ENCODE measurements around the gene MYO18B.

Gene MYO18B

DNA sequence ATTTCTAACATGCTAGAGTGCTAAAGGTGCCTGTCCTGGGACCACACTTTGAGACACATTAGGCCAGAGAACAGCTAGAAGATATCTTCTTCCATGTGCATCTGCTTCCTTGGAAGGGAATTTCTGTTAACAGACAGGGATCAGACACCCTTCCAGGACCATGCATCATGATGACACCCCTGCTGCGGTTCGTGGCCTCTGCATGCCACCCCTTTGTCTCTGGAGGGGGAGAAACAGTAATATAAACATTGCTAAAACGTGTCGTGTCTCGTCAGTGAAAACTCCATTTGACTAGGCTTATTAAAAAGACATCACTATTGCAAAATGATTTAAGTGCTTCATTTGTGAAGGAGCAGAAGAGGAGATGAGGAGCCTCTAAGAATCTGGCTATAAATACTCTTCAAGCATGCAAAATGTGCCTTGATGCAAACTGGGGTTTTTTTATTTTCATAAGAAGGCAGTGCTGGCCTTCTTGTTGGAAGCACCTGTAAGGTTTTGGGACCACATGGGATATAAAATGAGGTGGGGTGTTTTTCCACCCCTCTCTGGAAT, 141.6 kb downstream of the MYO18B start:
- no peak overlapping the region for H3K4ac ChIP-seq (ENCODE audit: low read length)
- no peaks in the 10 kb centered on the region for H3K9me3 ChIP-seq (replicated peaks in 1 of 2; ENCODE audit: control insufficient read depth in 2 of 2, insufficient read depth in 1 of 2, low read depth in 1 of 2, low read length in 2 of 2)
- DNase-seq (ENCODE audit: low spot score) = no peak
- no peak overlapping the region for H2BK12ac ChIP-seq (ENCODE audit: low read length)
- H2AFZ ChIP-seq (ENCODE audit: low read length) = no peak overlapping the region
- no peak overlapping the region for H3K23ac ChIP-seq (ENCODE audit: low read depth, low read length, poor library complexity)
- no peak overlapping the region for H3K4me2 ChIP-seq (ENCODE audit: insufficient read depth, low read length, poor library complexity, severe bottlenecking)
- no peak overlapping the region for H3K18ac ChIP-seq (ENCODE audit: low read length)
- H3K27ac ChIP-seq (replicated peaks; ENCODE audit: low read length) = no peak overlapping the region
- H2BK120ac ChIP-seq (ENCODE audit: low read depth, low read length) = no peak overlapping the region
- H2BK15ac ChIP-seq (ENCODE audit: low read length) = no peak overlapping the region
- H3K14ac ChIP-seq (ENCODE audit: low read length) = no peak overlapping the region
- peaks cover 0 to 11% (median 0%) of the 10 kb centered on the region in 3 experiments for H3K27me3 ChIP-seq (ENCODE audit: control insufficient read depth in 3 of 3, insufficient read depth in 3 of 3, low read depth in 1 of 3, low read length in 3 of 3)
- no peaks in the 10 kb centered on the region for H3K36me3 ChIP-seq (replicated peaks in 1 of 2; ENCODE audit: control insufficient read depth in 2 of 2, insufficient read depth in 2 of 2, low read length in 2 of 2)
- H3K4me3 ChIP-seq (ENCODE audit: low read length in 2 of 2) = no peak overlapping the region
- no peak overlapping the region for H4K8ac ChIP-seq (ENCODE audit: low read depth, low read length)
- no peaks in the 10 kb centered on the region for H3K4me1 ChIP-seq (ENCODE audit: control insufficient read depth in 2 of 2, insufficient read depth in 1 of 2, low read depth in 1 of 2, low read length in 2 of 2)
- no CpG with 5 or more reads among the region's 5 CpGs for WGBS, 2 donors (ENCODE audit: extremely low coverage in 2 of 2, insufficient read length in 2 of 2, insufficient replicate concordance in 1 of 2)
- H3K9ac ChIP-seq (ENCODE audit: low read depth, low read length, poor library complexity) = no peak overlapping the region
- H3K79me1 ChIP-seq (ENCODE audit: low read depth, low read length) = no peaks in the 10 kb centered on the region
- H4K91ac ChIP-seq (ENCODE audit: low read depth, low read length, poor library complexity) = no peak overlapping the region
- H2BK5ac ChIP-seq (ENCODE audit: low read length) = no peak overlapping the region
- no peak overlapping the region for H2AK5ac ChIP-seq (ENCODE audit: low read depth, low read length)

DNA sequence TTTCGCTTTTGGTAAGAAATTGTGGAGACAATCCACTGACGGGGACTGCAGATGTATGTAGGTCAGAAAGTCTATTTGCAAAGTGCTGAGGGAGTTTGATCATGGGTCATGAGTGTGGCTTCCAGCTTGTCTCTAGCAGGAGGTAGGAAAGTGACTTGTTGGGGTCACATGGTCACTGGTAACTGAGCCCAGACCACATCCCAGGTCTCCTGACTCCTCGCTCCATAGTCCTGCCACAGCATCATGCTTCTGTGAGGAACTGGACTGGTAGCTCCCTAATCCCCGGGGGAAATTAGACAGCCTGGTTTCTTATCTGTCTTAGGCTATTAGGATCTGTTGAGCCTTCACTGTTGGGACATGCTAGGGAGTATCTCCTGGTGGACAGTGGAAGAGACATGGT, 142.1 kb downstream of the MYO18B start:
- Histone ChIP-seq H2BK5ac (ENCODE audit: low read length) (no peak overlapping the region), H3K9me3 (replicated peaks in 1 of 2; ENCODE audit: control insufficient read depth in 2 of 2, insufficient read depth in 1 of 2, low read depth in 1 of 2, low read length in 2 of 2) (no peaks in the 10 kb centered on the region), H3K27ac (replicated peaks; ENCODE audit: low read length) (no peak overlapping the region), H3K18ac (ENCODE audit: low read length) (no peak overlapping the region), H3K4me2 (ENCODE audit: insufficient read depth, low read length, poor library complexity, severe bottlenecking) (no peak overlapping the region), H3K14ac (ENCODE audit: low read length) (no peak overlapping the region), H3K79me1 (ENCODE audit: low read depth, low read length) (no peaks in the 10 kb centered on the region), H2AK5ac (ENCODE audit: low read depth, low read length) (no peak overlapping the region), H3K4me1 (ENCODE audit: control insufficient read depth in 2 of 2, insufficient read depth in 1 of 2, low read depth in 1 of 2, low read length in 2 of 2) (no peaks in the 10 kb centered on the region), H4K8ac (ENCODE audit: low read depth, low read length) (no peak overlapping the region), H3K23ac (ENCODE audit: low read depth, low read length, poor library complexity) (no peak overlapping the region), H3K4ac (ENCODE audit: low read length) (no peak overlapping the region), H2AFZ (ENCODE audit: low read length) (no peak overlapping the region), H3K4me3 (ENCODE audit: low read length in 2 of 2) (no peak overlapping the region), H4K91ac (ENCODE audit: low read depth, low read length, poor library complexity) (no peak overlapping the region), H2BK12ac (ENCODE audit: low read length) (no peak overlapping the region), H2BK15ac (ENCODE audit: low read length) (no peak overlapping the region), H2BK120ac (ENCODE audit: low read depth, low read length) (no peak overlapping the region), H3K27me3 (ENCODE audit: control insufficient read depth in 3 of 3, insufficient read depth in 3 of 3, low read depth in 1 of 3, low read length in 3 of 3) (peaks cover 0 to 11% (median 0%) of the 10 kb centered on the region in 3 experiments), H3K36me3 (replicated peaks in 1 of 2; ENCODE audit: control insufficient read depth in 2 of 2, insufficient read depth in 2 of 2, low read length in 2 of 2) (no peaks in the 10 kb centered on the region), H3K9ac (ENCODE audit: low read depth, low read length, poor library complexity) (no peak overlapping the region)
- no CpG with 5 or more reads among the region's 4 CpGs for WGBS, 2 donors (ENCODE audit: extremely low coverage in 2 of 2, insufficient read length in 2 of 2, insufficient replicate concordance in 1 of 2)
- no peak for DNase-seq (ENCODE audit: low spot score)

DNA sequence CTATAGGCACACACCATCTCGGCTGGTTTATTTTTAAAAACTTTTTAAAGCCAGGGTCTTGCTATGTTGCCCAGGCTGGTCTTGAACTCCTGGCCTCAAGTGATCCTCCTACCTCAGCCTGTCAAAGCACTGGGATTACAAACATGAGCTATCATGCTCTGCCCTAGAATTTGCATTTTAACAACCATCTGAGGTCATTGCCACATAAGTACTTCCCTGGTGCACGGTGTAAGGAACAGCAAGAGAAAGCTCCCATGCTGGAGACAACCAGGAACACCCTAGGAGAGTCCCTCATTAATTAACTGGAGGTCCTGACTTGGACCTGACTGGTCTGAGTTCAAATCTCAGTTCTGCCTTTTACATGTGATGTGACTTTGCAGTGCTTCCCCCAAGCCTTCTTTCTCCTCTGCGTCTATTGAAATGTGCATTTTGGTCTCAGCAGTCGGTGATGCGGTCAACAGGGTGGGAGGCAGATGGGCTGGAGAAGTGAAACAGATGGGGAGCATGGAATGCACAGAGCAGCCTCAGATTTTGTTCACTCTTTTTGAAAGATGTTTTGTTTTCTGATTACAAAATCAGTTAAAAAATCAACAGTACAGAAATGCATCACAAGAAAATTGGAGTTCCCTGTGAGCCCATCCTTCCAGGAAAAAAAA, 146.5 kb downstream of the MYO18B start:
- Histone ChIP-seq H3K27me3 (ENCODE audit: control insufficient read depth in 3 of 3, insufficient read depth in 3 of 3, low read depth in 1 of 3, low read length in 3 of 3) (peaks cover 0 to 21% (median 0%) of the 10 kb centered on the region in 3 experiments), H4K8ac (ENCODE audit: low read depth, low read length) (no peak overlapping the region), H3K4ac (ENCODE audit: low read length) (no peak overlapping the region), H2BK15ac (ENCODE audit: low read length) (no peak overlapping the region), H3K9me3 (replicated peaks in 1 of 2; ENCODE audit: control insufficient read depth in 2 of 2, insufficient read depth in 1 of 2, low read depth in 1 of 2, low read length in 2 of 2) (no peaks in the 10 kb centered on the region), H3K79me1 (ENCODE audit: low read depth, low read length) (no peaks in the 10 kb centered on the region), H2AFZ (ENCODE audit: low read length) (no peak overlapping the region), H3K9ac (ENCODE audit: low read depth, low read length, poor library complexity) (no peak overlapping the region), H3K23ac (ENCODE audit: low read depth, low read length, poor library complexity) (no peak overlapping the region), H2AK5ac (ENCODE audit: low read depth, low read length) (no peak overlapping the region), H4K91ac (ENCODE audit: low read depth, low read length, poor library complexity) (no peak overlapping the region), H3K4me1 (ENCODE audit: control insufficient read depth in 2 of 2, insufficient read depth in 1 of 2, low read depth in 1 of 2, low read length in 2 of 2) (no peaks in the 10 kb centered on the region), H2BK12ac (ENCODE audit: low read length) (no peak overlapping the region), H2BK120ac (ENCODE audit: low read depth, low read length) (no peak overlapping the region), H3K18ac (ENCODE audit: low read length) (no peak overlapping the region), H3K4me3 (ENCODE audit: low read length in 2 of 2) (no peak overlapping the region), H2BK5ac (ENCODE audit: low read length) (no peak overlapping the region), H3K4me2 (ENCODE audit: insufficient read depth, low read length, poor library complexity, severe bottlenecking) (no peak overlapping the region), H3K14ac (ENCODE audit: low read length) (no peak overlapping the region), H3K27ac (replicated peaks; ENCODE audit: low read length) (no peak overlapping the region), H3K36me3 (replicated peaks in 1 of 2; ENCODE audit: control insufficient read depth in 2 of 2, insufficient read depth in 2 of 2, low read length in 2 of 2) (no peaks in the 10 kb centered on the region)
- no peak for DNase-seq (ENCODE audit: low spot score)
- WGBS, 2 donors (ENCODE audit: extremely low coverage in 2 of 2, insufficient read length in 2 of 2, insufficient replicate concordance in 1 of 2) = no CpG with 5 or more reads among the region's 5 CpGs

DNA sequence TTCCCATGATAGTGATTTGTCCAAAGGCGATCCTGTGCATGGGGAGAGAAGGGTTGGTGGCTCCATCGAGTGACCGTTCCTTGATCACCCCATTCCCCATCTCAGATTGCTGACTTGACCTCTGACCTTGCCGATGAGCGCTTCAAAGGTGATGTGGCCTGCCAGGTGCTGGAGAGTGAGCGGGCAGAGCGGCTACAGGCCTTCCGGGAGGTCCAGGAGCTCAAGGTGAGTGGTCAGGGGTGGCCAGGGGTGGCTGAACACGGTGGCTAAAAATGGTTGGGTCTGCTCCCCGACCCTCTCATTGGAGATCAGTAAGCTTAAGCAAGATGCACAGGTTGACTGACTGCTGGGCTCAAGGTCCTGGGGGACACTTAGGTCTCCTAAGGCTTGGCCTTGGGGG, 148.7 kb downstream of the MYO18B start:
- peaks cover 0 to 17% (median 0%) of the 10 kb centered on the region in 3 experiments for H3K27me3 ChIP-seq (ENCODE audit: control insufficient read depth in 3 of 3, insufficient read depth in 3 of 3, low read depth in 1 of 3, low read length in 3 of 3)
- H3K4me2 ChIP-seq (ENCODE audit: insufficient read depth, low read length, poor library complexity, severe bottlenecking) = no peak overlapping the region
- H3K9ac ChIP-seq (ENCODE audit: low read depth, low read length, poor library complexity) = no peak overlapping the region
- no peak overlapping the region for H3K23ac ChIP-seq (ENCODE audit: low read depth, low read length, poor library complexity)
- no CpG with 5 or more reads among the region's 10 CpGs for WGBS, 2 donors (ENCODE audit: extremely low coverage in 2 of 2, insufficient read length in 2 of 2, insufficient replicate concordance in 1 of 2)
- H2BK5ac ChIP-seq (ENCODE audit: low read length) = no peak overlapping the region
- DNase-seq (ENCODE audit: low spot score) = no peak
- no peak overlapping the region for H4K91ac ChIP-seq (ENCODE audit: low read depth, low read length, poor library complexity)
- no peak overlapping the region for H3K4me3 ChIP-seq (ENCODE audit: low read length in 2 of 2)
- no peak overlapping the region for H2BK120ac ChIP-seq (ENCODE audit: low read depth, low read length)
- H3K4me1 ChIP-seq (ENCODE audit: control insufficient read depth in 2 of 2, insufficient read depth in 1 of 2, low read depth in 1 of 2, low read length in 2 of 2) = no peaks in the 10 kb centered on the region
- peak overlapping the region; percentile 53 for H3K18ac ChIP-seq (ENCODE audit: low read length)
- no peaks in the 10 kb centered on the region for H3K79me1 ChIP-seq (ENCODE audit: low read depth, low read length)
- H3K36me3 ChIP-seq (replicated peaks in 1 of 2; ENCODE audit: control insufficient read depth in 2 of 2, insufficient read depth in 2 of 2, low read length in 2 of 2) = no peaks in the 10 kb centered on the region
- H3K9me3 ChIP-seq (replicated peaks in 1 of 2; ENCODE audit: control insufficient read depth in 2 of 2, insufficient read depth in 1 of 2, low read depth in 1 of 2, low read length in 2 of 2) = no peaks in the 10 kb centered on the region
- H2AFZ ChIP-seq (ENCODE audit: low read length) = no peak overlapping the region
- no peak overlapping the region for H3K27ac ChIP-seq (replicated peaks; ENCODE audit: low read length)
- H4K8ac ChIP-seq (ENCODE audit: low read depth, low read length) = no peak overlapping the region
- no peak overlapping the region for H2BK15ac ChIP-seq (ENCODE audit: low read length)
- H3K4ac ChIP-seq (ENCODE audit: low read length) = no peak overlapping the region
- H3K14ac ChIP-seq (ENCODE audit: low read length) = no peak overlapping the region
- peak overlapping the region; percentile 15 for H2AK5ac ChIP-seq (ENCODE audit: low read depth, low read length)
- H2BK12ac ChIP-seq (ENCODE audit: low read length) = no peak overlapping the region

Data from neuronal stem cell (in vitro differentiated cells).